GM19467 (cell line): ENCODE results near the gene S1PR5.
A peak's percentile ranks its signal among the peaks of the same experiment; 100 is the strongest.

Source experiments
- ATAC-seq: cut with Tn5 transposase; IDR thresholded peaks from one replicate; pipeline ENCODE4 v1.9.1; 2021; ENCODE audit warnings: mild to moderate bottlenecking, moderate library complexity; ENCODE audit not compliant: unreplicated experiment

The S1PR5 gene

GRCh38 chr19:10516671-10517286, 468 bp downstream of the S1PR5 start:
- ATAC-seq, result no peak

- ATAC-seq, result no peak
Observed at GRCh38 chr19:10516064-10516385, 1.2 kb downstream of the S1PR5 start.

- no peak for ATAC-seq
Observed at GRCh38 chr19:10514211-10515145, 2.8 kb downstream of the S1PR5 start.

GRCh38 chr19:10513223-10513622, 4.0 kb downstream of the S1PR5 start:
- ATAC-seq, result no peak

- no peak for ATAC-seq
Observed at GRCh38 chr19:10510301-10510802, 6.9 kb downstream of the S1PR5 start.

GRCh38 chr19:10508707-10509106, 8.5 kb downstream of the S1PR5 start:
- no peak for ATAC-seq

GRCh38 chr19:10508036-10508435, 9.2 kb downstream of the S1PR5 start:
- no peak for ATAC-seq

- ATAC-seq, result no peak
Observed at GRCh38 chr19:10505583-10506229, 11.5 kb downstream of the S1PR5 start.

GRCh38 chr19:10503002-10503789, 14.1 kb downstream of the S1PR5 start, which contains the start of gene KEAP1:
Gene KEAP1, minus strand, starts transcription at chr19:10503356. Its CDS starts 3,323 bp downstream, at chr19:10500033.
- ATAC-seq, result no peak

- ATAC-seq, result peak; percentile 79
Observed at GRCh38 chr19:10502524-10503001, 14.7 kb downstream of the S1PR5 start.

- peak; percentile 36 for ATAC-seq
Observed at GRCh38 chr19:10501971-10502523, 15.2 kb downstream of the S1PR5 start.

- ATAC-seq, result no peak
Observed at GRCh38 chr19:10500247-10500592, 17.0 kb downstream of the S1PR5 start.

GRCh38 chr19:10499550-10500246, 17.5 kb downstream of the S1PR5 start:
- no peak for ATAC-seq

- no peak for ATAC-seq
Observed at GRCh38 chr19:10497371-10497770, 19.9 kb downstream of the S1PR5 start.

GRCh38 chr19:10491472-10492047, 25.7 kb downstream of the S1PR5 start:
- ATAC-seq, result no peak

GRCh38 chr19:10486551-10486950, 30.7 kb downstream of the S1PR5 start:
- no peak for ATAC-seq

- ATAC-seq, result no peak
Observed at GRCh38 chr19:10478903-10479384, 38.3 kb downstream of the S1PR5 start.

- no peak for ATAC-seq
Observed at GRCh38 chr19:10478476-10478875, 38.8 kb downstream of the S1PR5 start.

- ATAC-seq, result no peak
Observed at GRCh38 chr19:10474962-10475451, 42.2 kb downstream of the S1PR5 start.
